ENCODE results near the gene LCN6. TPM values are rescaled to one million over a fixed set of nuclear protein-coding genes. Genes with fewer than 3 reads are reported as not detected.

LCN6 gene
- total and polyA plus RNA-seq, 2 donors (not counting 1 experiment from before 2014, with no cell fraction given), result 0.18 TPM; not detected in 1

- H3K9me3 Mint-ChIP-seq (ENCODE audit: insufficient read depth), result peaks cover 6% of the 10 kb centered on the region
- H3K27ac Mint-ChIP-seq, result no peak overlapping the region
- no peaks in the 10 kb centered on the region for H3K79me2 ChIP-seq (ENCODE audit: control insufficient read depth, insufficient read depth, low read length)
- peaks cover 18% of the 10 kb centered on the region for H3K27me3 Mint-ChIP-seq
- ChIA-PET POLR2A (no interaction called here), CTCF (no interaction called here)
- ATAC-seq (ENCODE audit: low read depth), result peak; percentile 85
- H3K27ac ChIP-seq (ENCODE audit: low read length in 2 of 2), result no peak overlapping the region
- peaks cover 13% of the 10 kb centered on the region for H3K4me1 Mint-ChIP-seq
- intact Hi-C loops (cut with micrococcal nuclease), result no loop called here
- H3K36me3 ChIP-seq (replicated peaks in 1 of 2; ENCODE audit: control extremely low read depth in 1 of 2, control insufficient read depth in 1 of 2, extremely low read depth in 1 of 2, insufficient read depth in 2 of 2, low read length in 1 of 2), result no peaks in the 10 kb centered on the region
- no peaks in the 10 kb centered on the region for H4K20me1 ChIP-seq (ENCODE audit: control insufficient read depth, insufficient read depth, low read length, poor library complexity, severe bottlenecking)
- H3K4me2 ChIP-seq (replicated peaks; ENCODE audit: low read depth, low read length, poor library complexity, severe bottlenecking), result peak overlapping the region; percentile 34
- peaks cover 7 to 11% of the 10 kb centered on the region in 2 donors for H3K4me1 ChIP-seq (ENCODE audit: control insufficient read depth in 2 of 2, insufficient read depth in 2 of 2, low read length in 2 of 2)
- peaks cover 0 to 5% (median 2%) of the 10 kb centered on the region in 4 experiments for H3K27me3 ChIP-seq (replicated peaks in 1 of 4; ENCODE audit: control extremely low read depth in 1 of 4, control insufficient read depth in 3 of 4, insufficient read depth in 4 of 4, low read length in 3 of 4)
- TF ChIP-seq EZH2 (IDR thresholded peaks at IDR 0.05; ENCODE audit: borderline replicate concordance, insufficient read depth, low read depth, low read length, poor library complexity, severe bottlenecking), result no peak
- H3K9ac ChIP-seq (ENCODE audit: low read length), result no peak overlapping the region
- H3K9me3 ChIP-seq (ENCODE audit: control extremely low read depth in 1 of 3, control insufficient read depth in 2 of 3, insufficient read depth in 1 of 3, low read length in 2 of 3), result peaks cover 0 to 10% (median 6%) of the 10 kb centered on the region in 3 donors
- peak; percentile 69 for DNase-seq
- H3K4me3 Mint-ChIP-seq, result no peak overlapping the region
- no peak overlapping the region for H3K4me3 ChIP-seq (ENCODE audit: control extremely low read depth in 1 of 5, extremely low read depth in 1 of 5, insufficient read depth in 1 of 5, low read depth in 2 of 5, low read length in 4 of 5)
- H2AFZ ChIP-seq (ENCODE audit: insufficient read depth, low read depth, low read length, poor library complexity, severe bottlenecking), result peak overlapping the region; percentile 67
- 60% methylated on average over 6 of the region's 7 CpGs for WGBS (ENCODE audit: insufficient coverage)
These were observed 25.2 kb upstream of the LCN6 start for GRCh38 chr9:136773386-136774044.

GRCh38 chr9:136771907-136772415 is 23.6 kb upstream of the LCN6 start:
- 40% methylated on average over 1 of the region's 3 CpGs for WGBS (ENCODE audit: insufficient coverage)

More at GRCh38 chr9:136771907-136772415, 23.6 kb upstream of the LCN6 start:
- peaks cover 0 to 10% (median 6%) of the 10 kb centered on the region in 3 donors for H3K9me3 ChIP-seq (ENCODE audit: control extremely low read depth in 1 of 3, control insufficient read depth in 2 of 3, insufficient read depth in 1 of 3, low read length in 2 of 3)
- no peak overlapping the region for H2AFZ ChIP-seq (ENCODE audit: insufficient read depth, low read depth, low read length, poor library complexity, severe bottlenecking)
- H3K79me2 ChIP-seq (ENCODE audit: control insufficient read depth, insufficient read depth, low read length), result no peaks in the 10 kb centered on the region
- Mint-ChIP-seq H3K27ac (no peak overlapping the region), H3K4me1 (peaks cover 22% of the 10 kb centered on the region), H3K4me3 (no peak overlapping the region), H3K27me3 (peaks cover 8% of the 10 kb centered on the region), H3K9me3 (ENCODE audit: insufficient read depth) (peaks cover 6% of the 10 kb centered on the region)
- H3K36me3 ChIP-seq (replicated peaks in 1 of 2; ENCODE audit: control extremely low read depth in 1 of 2, control insufficient read depth in 1 of 2, extremely low read depth in 1 of 2, insufficient read depth in 2 of 2, low read length in 1 of 2), result no peaks in the 10 kb centered on the region
- H3K4me1 ChIP-seq (ENCODE audit: control insufficient read depth in 2 of 2, insufficient read depth in 2 of 2, low read length in 2 of 2), result peaks cover 17 to 26% of the 10 kb centered on the region in 2 donors
- TF ChIP-seq CTCF (IDR thresholded peaks at IDR 0.05), result no peak
- TF ChIP-seq EZH2 (IDR thresholded peaks at IDR 0.05; ENCODE audit: borderline replicate concordance, insufficient read depth, low read depth, low read length, poor library complexity, severe bottlenecking), result no peak
- ATAC-seq (ENCODE audit: low read depth) (no peak), DNase-seq (no peak)
- H3K27ac ChIP-seq (ENCODE audit: low read length in 2 of 2), result no peak overlapping the region
- H3K4me3 ChIP-seq (ENCODE audit: control extremely low read depth in 1 of 5, extremely low read depth in 1 of 5, insufficient read depth in 1 of 5, low read depth in 2 of 5, low read length in 4 of 5), result no peak overlapping the region
- no peaks in the 10 kb centered on the region for H4K20me1 ChIP-seq (ENCODE audit: control insufficient read depth, insufficient read depth, low read length, poor library complexity, severe bottlenecking)
- H3K27me3 ChIP-seq (replicated peaks in 1 of 4; ENCODE audit: control extremely low read depth in 1 of 4, control insufficient read depth in 3 of 4, insufficient read depth in 4 of 4, low read length in 3 of 4), result peaks cover 0 to 8% (median 2%) of the 10 kb centered on the region in 4 experiments
- POLR2A ChIA-PET, result no interaction called here
- CTCF ChIA-PET, result interaction anchor here (0.9 to 2.4 kb wide), 4 partner anchors 12 to 17 kb away, joined by 5 to 8 read pairs (median 6); partner anchors contain the start of gene LCN8
- intact Hi-C loops (cut with micrococcal nuclease), result no loop called here
- H3K9ac ChIP-seq (ENCODE audit: low read length), result no peak overlapping the region
- no peak overlapping the region for H3K4me2 ChIP-seq (replicated peaks; ENCODE audit: low read depth, low read length, poor library complexity, severe bottlenecking)
